Heart right ventricle (tissue), 16 donors: ENCODE results near the gene IL16. TPM values are rescaled to one million over a fixed set of nuclear protein-coding genes. Genes with fewer than 3 reads are reported as not detected.
A peak's percentile ranks its signal among the peaks of the same experiment; 100 is the strongest.

Experiments
- ATAC-seq, 8 donors: fragments of 200-7000 bp; cut with Tn5 transposase; one replicate each; pipeline ENCODE4 v1.9.1; 2020; ENCODE audit warnings: mild to moderate bottlenecking in 8 of 8, moderate library complexity in 8 of 8, moderate number of reproducible peaks in 1 of 8
- DNase-seq, 2 donors: peaks; one replicate each; pipeline ENCODE4 v3.0.0-alpha.2; 2020
- H3K27ac ChIP-seq, 10 donors: fragments of 200-600 bp; sonication (generic) in 2 of 10; one replicate each; pipeline versions ENCODE4 v1.5.0 to v1.8.0; 2020 to 2022; ENCODE audit warnings: mild to moderate bottlenecking in 3 of 10
- H3K27me3 ChIP-seq, 7 donors: fragments of 200-600 bp; one replicate each; pipeline ENCODE4 v1.8.0; 2021 to 2022; ENCODE audit warnings: mild to moderate bottlenecking in 2 of 7
- H3K36me3 ChIP-seq, 9 donors: fragments of 200-600 bp; sonication (generic) in 1 of 9; one replicate each; pipeline versions ENCODE4 v1.5.0 to v1.8.0; 2020 to 2022; ENCODE audit warnings: mild to moderate bottlenecking in 2 of 9
- H3K4me1 ChIP-seq, 9 donors: fragments of 200-600 bp; sonication (generic) in 1 of 9; one replicate each; pipeline versions ENCODE4 v1.5.0 to v1.8.0; 2020 to 2022; ENCODE audit warnings: mild to moderate bottlenecking in 4 of 9
- H3K4me3 ChIP-seq, 10 donors: fragments of 200-600 bp; sonication (generic) in 2 of 10; one replicate each; pipeline versions ENCODE4 v1.5.0 to v1.8.0; 2020 to 2022; ENCODE audit warnings: mild to moderate bottlenecking in 7 of 10, moderate library complexity in 2 of 10
- H3K9me3 ChIP-seq, 11 donors: fragments of 200-600 bp in 10 of 11; sonication (generic) in 2 of 11; one replicate each; pipeline versions ENCODE4 v1.5.0 to v1.8.0; 2013 to 2022; ENCODE audit warnings: mild to moderate bottlenecking in 2 of 11, control low read depth in 1 of 11, moderate library complexity in 1 of 11
- WGBS, 2 donors: extraction: QIAGEN DNeasy Blood & Tissue Kit; methylation state at CpG; one replicate each; pipeline ENCODE4 v1.1.7; 2013; ENCODE audit warnings: inconsistent platforms in 1 of 2; 5-methylcytosine and 5-hydroxymethylcytosine counted together
- intact Hi-C, 10 donors: fragments of 100-400 bp; cut with DNase I; formaldehyde crosslinking; loops; one replicate each; pipeline versions ENCODE4 v1.11.1 to v1.14.2; 2022
- polyA plus RNA-seq, 2 donors: library from polyadenylated mRNA; stranded (reverse); fragments of 200-250 nt; gene quantifications; one replicate each; pipeline ENCODE4 v1.2.3, GENCODE V29; 2013
- total RNA-seq, 10 donors: library from RNA; stranded (reverse); fragmentation: NEBNext Ultra II Directional in 3 of 10; extraction: Animal tissue kit (Norgen Biotek cat#: 25700) in 3 of 10; gene quantifications; one replicate each; pipeline versions ENCODE4 v1.2.1 to v1.2.4, GENCODE V29; 2021 to 2023
- TF ChIP-seq, protein P1 (sequence below), 9 donors: fragments of 200-600 bp; sonication (generic) in 2 of 9; IDR thresholded peaks; one replicate each; pipeline versions ENCODE4 v1.5.0 to v1.8.0; 2021 to 2022; ENCODE audit warnings: antibody characterized with exemption in 9 of 9, mild to moderate bottlenecking in 5 of 9, moderate library complexity in 1 of 9
- donor health status: Arrhythmogenic right ventricular cardiomyopathy.
- donor health status: ischemic (EF 13 %, LVEDD 7.1; RV severe dilation, severe dysfunction).
- donor health status: healthy with polysubstance abuse.
- donor health status: DM: no; HTN: yes; CAD: no.
- donor health status: DM: no; HTN: no; CAD: no.
- donor health status: ischemic (EF 25% LVEDD 6.9; RV normal size, moderate dysfunction).
- donor health status: ischemic (EF 25% LVEDD 5.7; RV mildly dilated, moderate dysfunction).
- donor health status: healthy.
- donor health status: DM: yes; HTN: yes; CAD: no.
- donor health status: Ischemic cardiomyopathy.
- donor health status: ischemic (EF 35%, LVEDD 5.7; RV mildly dilated, moderate dysfunction).
- donor health status: nonischemic (EF 11% LVEDD 7.7; RV severe dilation, severe dysfunction).
- donor health status: DM: yes; HTN: yes; CAD: no.
- donor health status: PGD.
- donor health status: ischemic (EF 29% LVEDD 5.4; RV normal size, mild dysfunction).
- donor health status: nonischemic (EF 23%, LVEDD 6.1; RV moderate dilation, normal function).

The IL16 gene
- total and polyA plus RNA-seq, 12 donors: 3.3 to 13.1 (median 4.2) TPM

DNA sequence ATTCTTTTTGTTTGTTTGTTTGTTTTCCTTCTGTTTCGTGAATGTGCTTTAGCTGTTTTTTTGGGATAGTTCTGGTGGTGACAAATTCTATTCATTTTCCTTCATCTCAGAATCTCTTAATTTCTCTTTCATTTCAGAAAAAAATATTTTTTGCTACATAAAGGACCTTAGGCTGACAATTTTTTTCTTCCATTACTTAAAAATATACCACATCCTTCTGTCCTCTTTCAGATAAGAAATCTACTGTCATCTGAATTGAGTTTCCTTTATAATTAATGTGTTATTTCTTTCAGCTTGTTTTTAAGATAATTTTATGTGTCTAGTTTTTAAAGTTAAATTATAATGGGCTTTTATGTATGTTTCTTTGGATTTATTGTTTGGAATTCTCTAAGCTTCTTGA lies 47.6 kb downstream of the IL16 start:
- Histone ChIP-seq H3K9me3 (peaks cover 0 to 48% (median 27%) of the 10 kb centered on the region in 11 donors), H3K4me1 (peaks cover 0 to 4% (median 0%) of the 10 kb centered on the region in 9 donors), H3K36me3 (no peaks in the 10 kb centered on the region), H3K4me3 (no peak overlapping the region), H3K27me3 (no peaks in the 10 kb centered on the region), H3K27ac (no peak overlapping the region)
- DNase-seq (no peak), ATAC-seq (no peak)
- TF ChIP-seq, protein P1, sequence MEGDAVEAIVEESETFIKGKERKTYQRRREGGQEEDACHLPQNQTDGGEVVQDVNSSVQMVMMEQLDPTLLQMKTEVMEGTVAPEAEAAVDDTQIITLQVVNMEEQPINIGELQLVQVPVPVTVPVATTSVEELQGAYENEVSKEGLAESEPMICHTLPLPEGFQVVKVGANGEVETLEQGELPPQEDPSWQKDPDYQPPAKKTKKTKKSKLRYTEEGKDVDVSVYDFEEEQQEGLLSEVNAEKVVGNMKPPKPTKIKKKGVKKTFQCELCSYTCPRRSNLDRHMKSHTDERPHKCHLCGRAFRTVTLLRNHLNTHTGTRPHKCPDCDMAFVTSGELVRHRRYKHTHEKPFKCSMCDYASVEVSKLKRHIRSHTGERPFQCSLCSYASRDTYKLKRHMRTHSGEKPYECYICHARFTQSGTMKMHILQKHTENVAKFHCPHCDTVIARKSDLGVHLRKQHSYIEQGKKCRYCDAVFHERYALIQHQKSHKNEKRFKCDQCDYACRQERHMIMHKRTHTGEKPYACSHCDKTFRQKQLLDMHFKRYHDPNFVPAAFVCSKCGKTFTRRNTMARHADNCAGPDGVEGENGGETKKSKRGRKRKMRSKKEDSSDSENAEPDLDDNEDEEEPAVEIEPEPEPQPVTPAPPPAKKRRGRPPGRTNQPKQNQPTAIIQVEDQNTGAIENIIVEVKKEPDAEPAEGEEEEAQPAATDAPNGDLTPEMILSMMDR (IDR thresholded peaks at IDR 0.05): no peak
- WGBS, 2 donors: 91 to 96% methylated on average over 1 of the region's 1 CpG
- intact Hi-C loops: loop anchor here in 1 of 10 donors (10.0 kb wide), 1 partner anchor 60 kb away; no protein-coding TSS in a partner anchor

DNA sequence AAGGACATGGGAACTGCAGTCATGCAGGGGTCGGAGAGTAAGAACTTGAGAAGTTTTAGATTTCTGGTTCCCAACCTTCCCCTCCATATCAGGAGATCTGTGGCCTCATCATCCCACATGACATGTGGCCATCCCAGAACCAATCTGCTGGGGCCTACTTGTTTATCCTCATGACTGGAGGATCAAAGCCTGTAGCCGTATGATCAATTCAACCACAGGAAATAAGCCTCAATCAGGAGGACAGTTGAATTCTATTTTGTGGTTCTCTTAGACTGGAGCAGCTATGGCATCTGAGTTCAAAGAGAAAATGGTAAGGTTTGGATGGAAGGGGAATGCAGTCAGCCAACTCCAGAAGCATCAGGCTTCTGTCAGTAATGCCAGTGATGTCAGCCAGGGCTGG lies 57.2 kb downstream of the IL16 start:
- intact Hi-C loops: loop anchor here in 1 of 10 donors (2.0 kb wide), 1 partner anchor 23 kb away; no protein-coding TSS in a partner anchor
- Histone ChIP-seq H3K27ac (no peak overlapping the region), H3K4me1 (peaks cover 0 to 22% (median 0%) of the 10 kb centered on the region in 9 donors), H3K27me3 (peaks cover 0 to 4% (median 0%) of the 10 kb centered on the region in 7 donors), H3K9me3 (peaks cover 0 to 13% (median 0%) of the 10 kb centered on the region in 11 donors), H3K36me3 (no peaks in the 10 kb centered on the region), H3K4me3 (no peak overlapping the region)
- TF ChIP-seq, protein P1 (IDR thresholded peaks at IDR 0.05): no peak
- ATAC-seq (no peak), DNase-seq (no peak)
- 96 to 97% methylated on average over 2 of the region's 2 CpGs for WGBS, 2 donors

DNA sequence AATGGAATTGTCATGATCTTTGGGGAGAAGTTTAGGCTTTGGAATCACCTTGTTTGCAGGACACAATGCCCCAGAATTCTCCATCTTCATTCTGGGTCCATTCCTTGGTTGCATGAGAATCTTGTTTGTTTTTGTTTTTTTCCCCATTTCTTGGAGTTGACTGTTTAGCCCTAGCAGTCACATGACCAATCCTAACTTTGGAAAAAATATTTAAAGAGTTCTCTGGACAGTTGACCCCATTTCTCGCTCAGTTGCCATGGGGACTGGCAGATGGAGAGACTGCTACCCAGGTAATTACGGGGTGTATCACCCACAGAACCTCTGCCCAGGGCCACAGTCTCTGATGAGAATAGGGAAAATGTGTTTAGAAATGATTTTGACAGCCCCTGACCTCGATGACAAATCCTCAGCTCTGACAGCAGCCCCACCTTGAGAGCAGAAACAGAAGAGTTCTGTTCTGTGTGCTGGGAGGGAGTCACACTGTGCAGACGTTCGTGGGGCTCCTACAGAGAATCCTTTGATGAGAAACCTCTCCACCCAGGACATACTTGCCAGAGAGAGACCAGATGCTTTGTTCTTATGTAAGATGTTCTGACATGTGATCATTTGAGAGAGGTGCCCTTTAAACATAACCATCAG lies 57.7 kb downstream of the IL16 start:
- 61 to 67% methylated on average over 5 of the region's 5 CpGs for WGBS, 2 donors
- Histone ChIP-seq H3K9me3 (peaks cover 0 to 10% (median 0%) of the 10 kb centered on the region in 11 donors), H3K27ac (no peak overlapping the region), H3K4me3 (no peak overlapping the region), H3K4me1 (peaks cover 0 to 22% (median 0%) of the 10 kb centered on the region in 9 donors), H3K36me3 (no peaks in the 10 kb centered on the region), H3K27me3 (peaks cover 0 to 4% (median 0%) of the 10 kb centered on the region in 7 donors)
- TF ChIP-seq, protein P1 (IDR thresholded peaks at IDR 0.05): no peak
- no peak for DNase-seq
- intact Hi-C loops: loop anchor here in 1 of 10 donors (2.0 kb wide), 1 partner anchor 24 kb away; no protein-coding TSS in a partner anchor
- peak in 3 of 8 donors; percentile 50 to 75 (median 61) for ATAC-seq

DNA sequence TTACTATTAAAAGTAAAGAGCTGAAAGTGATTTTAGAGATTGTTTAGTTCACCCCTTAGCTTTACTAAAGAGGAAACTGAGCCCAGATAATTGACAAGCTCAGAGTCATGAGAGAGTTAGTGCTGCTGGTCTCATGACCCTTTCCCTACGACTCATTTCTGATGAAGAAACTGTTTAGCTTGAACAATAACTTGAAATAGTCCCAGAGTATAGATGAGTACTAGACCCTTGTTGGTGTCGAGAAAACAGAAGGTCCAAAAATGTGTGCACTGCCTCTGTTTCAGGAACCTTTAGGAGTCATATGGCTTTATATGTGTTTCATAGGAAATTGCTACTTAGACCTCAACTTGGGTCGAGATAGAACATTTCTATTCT lies 58.2 kb downstream of the IL16 start:
- DNase-seq: no peak
- peaks cover 0 to 22% (median 0%) of the 10 kb centered on the region in 9 donors for H3K4me1 ChIP-seq
- TF ChIP-seq, protein P1 (IDR thresholded peaks at IDR 0.05): no peak
- H3K36me3 ChIP-seq: no peaks in the 10 kb centered on the region
- peaks cover 0 to 4% (median 0%) of the 10 kb centered on the region in 7 donors for H3K27me3 ChIP-seq
- intact Hi-C loops: loop anchor here in 1 of 10 donors (2.0 kb wide), 1 partner anchor 24 kb away; no protein-coding TSS in a partner anchor
- H3K27ac ChIP-seq: no peak overlapping the region
- no peak overlapping the region for H3K4me3 ChIP-seq
- H3K9me3 ChIP-seq: peaks cover 0 to 5% (median 0%) of the 10 kb centered on the region in 11 donors
- WGBS, 2 donors: 88 to 92% methylated on average over 3 of the region's 3 CpGs
- peak in 1 of 8 donors; percentile 17 for ATAC-seq
